H1 (cell line): Measurements from ENCODE around the gene AMER2.

ENCODE experiments used
- CTCF ChIP-seq, 3 experiments: IDR thresholded peaks; 1 replicate in 2 of 3; 2 replicates in 1 of 3; pipeline versions ENCODE4 v1.5.1 to v1.6.1; 2011; ENCODE audit warnings: low read length in 3 of 3, mild to moderate bottlenecking in 3 of 3, inconsistent platforms in 2 of 3, low read depth in 1 of 3, moderate library complexity in 1 of 3; ENCODE audit not compliant: insufficient read depth in 1 of 3; ENCODE audit errors: control extremely low read depth in 1 of 3
- POLR2AphosphoS5 ChIP-seq: IDR thresholded peaks from 2 replicates; pipeline ENCODE4 v1.6.1; 2011; ENCODE audit warnings: low read depth, low read length

- TF ChIP-seq CTCF (IDR thresholded peaks at IDR 0.05; ENCODE audit: control extremely low read depth in 1 of 3, insufficient read depth in 1 of 3, low read depth in 1 of 3, low read length in 3 of 3) (no peak), POLR2AphosphoS5 (no peak)
Measured at GRCh38 chr13:25198647-25199046, 26.6 kb upstream of the AMER2 start.
